ENCODE data around the gene C15orf40. TPM values are rescaled to one million over a fixed set of nuclear protein-coding genes. Genes with fewer than 3 reads are reported as not detected.

The C15orf40 gene
- total and polyA plus RNA-seq, 9 of the 15 experiments (the other 6 are each of a cell fraction or from before 2014, with no cell fraction given), result 15.9 to 52.0 (median 27.0) TPM

GRCh38 chr15:83011271-83012075, at the start of gene C15orf40 (continued):
- TF ChIP-seq MLX (CRISPR knock-in tag; conservative IDR thresholded peaks at IDR 0.05) (no peak), ZNF695 (CRISPR knock-in tag; IDR thresholded peaks at IDR 0.05) (no peak), PML (IDR thresholded peaks at IDR 0.05; ENCODE audit: low read length) (peak; percentile 15), ARID1B (IDR thresholded peaks at IDR 0.05) (0 out of 2 replicates have a peak, but pooled peaks have one; percentile 7), SNIP1 (IDR thresholded peaks at IDR 0.05; ENCODE audit: low read depth) (peak; percentile 93), MAFF (IDR thresholded peaks at IDR 0.05; ENCODE audit: low read length) (no peak), U2AF1 (optimal IDR thresholded peaks at IDR 0.05; ENCODE audit: low read depth, low read length) (no peak), ZNF592 (IDR thresholded peaks at IDR 0.05) (peak; percentile 76), MXD1 (CRISPR knock-in tag; IDR thresholded peaks at IDR 0.05; ENCODE audit: borderline replicate concordance, poor library complexity, severe bottlenecking) (peak; percentile 44), IRF2 (CRISPR knock-in tag; IDR thresholded peaks at IDR 0.05) (no peak), SAFB2 (IDR thresholded peaks at IDR 0.05; ENCODE audit: borderline replicate concordance, low read depth, low read length, severe bottlenecking) (no peak), FUS (optimal IDR thresholded peaks at IDR 0.05; ENCODE audit: low read depth, low read length) (no peak), HNRNPH1 (optimal IDR thresholded peaks at IDR 0.05; ENCODE audit: low read depth, low read length) (no peak), ESRRA (IDR thresholded peaks at IDR 0.05; ENCODE audit: borderline replicate concordance, low read depth) (peak; percentile 68), ZBTB7A (IDR thresholded peaks at IDR 0.05; ENCODE audit: borderline replicate concordance, control insufficient read depth, low read depth, low read length) (no peak), CC2D1A (IDR thresholded peaks at IDR 0.05) (peak; percentile 63), NCOA6 (IDR thresholded peaks at IDR 0.05) (no peak), MEIS2 (IDR thresholded peaks at IDR 0.05; ENCODE audit: partially characterized antibody) (peak; percentile 84), NCOR1 (IDR thresholded peaks at IDR 0.05) (0 out of 2 replicates have a peak, but pooled peaks have one; percentile 21)
- TF ChIP-seq, protein P1, sequence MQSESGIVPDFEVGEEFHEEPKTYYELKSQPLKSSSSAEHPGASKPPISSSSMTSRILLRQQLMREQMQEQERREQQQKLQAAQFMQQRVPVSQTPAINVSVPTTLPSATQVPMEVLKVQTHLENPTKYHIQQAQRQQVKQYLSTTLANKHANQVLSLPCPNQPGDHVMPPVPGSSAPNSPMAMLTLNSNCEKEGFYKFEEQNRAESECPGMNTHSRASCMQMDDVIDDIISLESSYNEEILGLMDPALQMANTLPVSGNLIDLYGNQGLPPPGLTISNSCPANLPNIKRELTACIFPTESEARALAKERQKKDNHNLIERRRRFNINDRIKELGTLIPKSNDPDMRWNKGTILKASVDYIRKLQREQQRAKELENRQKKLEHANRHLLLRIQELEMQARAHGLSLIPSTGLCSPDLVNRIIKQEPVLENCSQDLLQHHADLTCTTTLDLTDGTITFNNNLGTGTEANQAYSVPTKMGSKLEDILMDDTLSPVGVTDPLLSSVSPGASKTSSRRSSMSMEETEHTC (IDR thresholded peaks at IDR 0.05), result peak; percentile 83

All from K562 (cell line).